GM23338 (cell line): ENCODE measurements around the gene ELANE. TPM values are rescaled to one million over a fixed set of nuclear protein-coding genes. Genes with fewer than 3 reads are reported as not detected.

Experiments used
- ATAC-seq: fragments of 200-7000 bp; cut with Tn5 transposase; 3 replicates; pipeline ENCODE4 v1.9.1; 2020
- DNase-seq: peaks from one replicate; pipeline ENCODE4 v3.0.0-alpha.2; 2015; ENCODE audit warnings: low spot score
- H2AFZ ChIP-seq: fragments of 200-600 bp; sonication (generic); 2 replicates; pipeline ENCODE4 v1.8.0; 2016; ENCODE audit warnings: antibody characterized with exemption, mild to moderate bottlenecking, moderate library complexity
- H3F3A ChIP-seq: fragments of 200-600 bp; sonication (generic); replicated peaks from 2 replicates; pipeline ENCODE4 v1.8.0; 2017; ENCODE audit warnings: antibody characterized with exemption, mixed run types, low read depth
- H3K27ac ChIP-seq: fragments of 200-600 bp; sonication (generic); 2 replicates; pipeline ENCODE4 v1.6.1; 2016; ENCODE audit warnings: low read depth
- H3K27me3 ChIP-seq: fragments of 200-600 bp; sonication (generic); 2 replicates; pipeline ENCODE4 v1.8.0; 2016; ENCODE audit warnings: mild to moderate bottlenecking, mixed run types, moderate library complexity; ENCODE audit not compliant: insufficient read depth
- H3K36me3 ChIP-seq: fragments of 200-600 bp; sonication (generic); 2 replicates; pipeline ENCODE4 v1.8.0; 2016; ENCODE audit warnings: mild to moderate bottlenecking; ENCODE audit not compliant: insufficient read depth
- H3K4me1 ChIP-seq: fragments of 200-600 bp; sonication (generic); 2 replicates; pipeline ENCODE4 v1.8.0; 2016; ENCODE audit warnings: mild to moderate bottlenecking, moderate library complexity; ENCODE audit not compliant: insufficient read depth
- H3K4me2 ChIP-seq: fragments of 200-600 bp; sonication (generic); 2 replicates; pipeline ENCODE4 v1.7.1; 2017; ENCODE audit warnings: mixed run types
- H3K4me3 ChIP-seq: fragments of 200-600 bp; sonication (generic); 2 replicates; pipeline ENCODE4 v1.6.1; 2016; ENCODE audit warnings: mixed run types
- H3K79me2 ChIP-seq: fragments of 200-600 bp; sonication (generic); replicated peaks from 2 replicates; pipeline ENCODE4 v1.8.0; 2017; ENCODE audit warnings: mild to moderate bottlenecking; ENCODE audit not compliant: insufficient read depth
- H3K9me2 ChIP-seq: fragments of 200-600 bp; sonication (generic); 2 replicates; pipeline ENCODE4 v1.8.0; 2017; ENCODE audit not compliant: insufficient read depth
- H4K20me1 ChIP-seq: fragments of 200-600 bp; sonication (generic); replicated peaks from 2 replicates; pipeline ENCODE4 v1.8.0; 2017; ENCODE audit warnings: mild to moderate bottlenecking; ENCODE audit not compliant: insufficient read depth
- H3K27ac Mint-ChIP-seq: 2 replicates; pipeline ENCODE4 v1.8.0; 2020; ENCODE audit warnings: inconsistent platforms, mild to moderate bottlenecking, moderate library complexity, mixed read lengths
- H3K27me3 Mint-ChIP-seq: 3 replicates; pipeline ENCODE4 v1.8.0; 2022; ENCODE audit warnings: low read depth, mild to moderate bottlenecking, moderate library complexity, mixed read lengths, inconsistent platforms; ENCODE audit not compliant: insufficient read depth, poor library complexity
- H3K36me3 Mint-ChIP-seq: 3 replicates; pipeline ENCODE4 v1.8.0; 2021; ENCODE audit warnings: low read depth, mild to moderate bottlenecking, inconsistent platforms, moderate library complexity, mixed read lengths
- H3K4me1 Mint-ChIP-seq: 3 replicates; pipeline ENCODE4 v1.8.0; 2020; ENCODE audit warnings: mild to moderate bottlenecking, inconsistent platforms, mixed read lengths
- H3K4me3 Mint-ChIP-seq: 3 replicates; pipeline ENCODE4 v1.8.0; 2021; ENCODE audit warnings: moderate library complexity, mild to moderate bottlenecking, inconsistent platforms, mixed read lengths
- H3K9me3 Mint-ChIP-seq: 3 replicates; pipeline ENCODE4 v1.8.0; 2020; ENCODE audit warnings: moderate library complexity, mild to moderate bottlenecking, inconsistent platforms, mixed read lengths
- POLR2AphosphoS5 ChIP-seq: IDR thresholded peaks from 2 replicates; pipeline ENCODE4 v1.6.1; 2016; ENCODE audit warnings: antibody characterized with exemption, low read depth
- polyA plus RNA-seq: library from polyadenylated mRNA; unstranded; fragments of >200 nt; fragmentation: Nextera tagmentation; extraction: Ambion mirVana; gene quantifications from 2 replicates; pipeline ENCODE4 v1.2.1, GENCODE V29; 2016
- total RNA-seq: library from RNA; depleted of rRNA; stranded (reverse); fragments of >200 nt; shearing (Covaris generic); gene quantifications from 2 replicates; pipeline ENCODE4 v1.2.3, GENCODE V29; 2014
- TF ChIP-seq, protein P1 (sequence below): IDR thresholded peaks from one replicate; pipeline ENCODE4 v1.6.1; 2018; ENCODE audit warnings: antibody characterized with exemption; ENCODE audit not compliant: unreplicated experiment
- TF ChIP-seq, protein P2 (sequence below): fragments of 250-450 bp; sonication (Bioruptor Pico); IDR thresholded peaks from 2 replicates; pipeline ENCODE4 v1.5.0; 2020; ENCODE audit warnings: mild to moderate bottlenecking, moderate library complexity

ELANE gene
- total and polyA plus RNA-seq, 2 experiments from 2014 or later: not detected

DNA sequence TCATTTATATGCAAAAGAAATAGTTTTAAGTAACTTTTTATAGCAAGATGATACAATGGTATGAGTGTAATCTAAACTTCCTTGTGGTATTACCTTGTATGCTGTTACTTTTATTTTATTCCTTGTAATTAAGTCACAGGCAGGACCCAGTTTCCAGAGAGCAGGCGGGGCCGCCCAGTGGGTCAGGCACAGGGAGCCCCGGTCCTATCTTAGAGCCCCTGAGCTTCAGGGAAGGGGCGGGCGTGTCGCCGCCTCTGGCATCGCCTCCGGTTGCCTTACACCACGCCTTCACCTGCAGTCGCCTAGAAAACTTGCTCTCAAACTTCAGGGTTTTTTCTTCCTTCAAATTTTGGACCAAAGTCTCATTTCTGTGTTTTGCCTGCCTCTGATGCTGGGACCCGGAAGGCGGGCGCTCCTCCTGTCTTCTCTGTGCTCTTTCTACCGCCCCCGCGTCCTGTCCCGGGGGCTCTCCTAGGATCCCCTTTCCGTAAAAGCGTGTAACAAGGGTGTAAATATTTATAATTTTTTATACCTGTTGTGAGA, 40.5 kb upstream of the ELANE start:
- ATAC-seq: peak; percentile 9
- H3K4me1 Mint-ChIP-seq: peaks cover 9% of the 10 kb centered on the region; the same call in 2 of the 3 replicates
- peaks cover 18% of the 10 kb centered on the region for H3K79me2 ChIP-seq
- peaks cover 69% of the 10 kb centered on the region for H3K36me3 Mint-ChIP-seq
- DNase-seq: peak; percentile 38
- H4K20me1 ChIP-seq: peaks cover 34% of the 10 kb centered on the region
- no peak overlapping the region for H3K4me2 ChIP-seq
- peaks cover 54% of the 10 kb centered on the region for H3F3A ChIP-seq
- peaks cover 2% of the 10 kb centered on the region; the same call in 2 of the 3 replicates for H3K9me3 Mint-ChIP-seq
- H3K4me3 ChIP-seq: no peak overlapping the region
- H2AFZ ChIP-seq: no peak overlapping the region
- H3K27me3 ChIP-seq: no peaks in the 10 kb centered on the region
- H3K27me3 Mint-ChIP-seq: peaks cover 36% of the 10 kb centered on the region
- 0 out of 2 replicates have a peak, but pooled peaks cover 3% of the 10 kb centered on the region for H3K9me2 ChIP-seq
- peaks cover 41% of the 10 kb centered on the region for H3K36me3 ChIP-seq
- peak overlapping the region; percentile 22; the same call in 1 of the 2 replicates for H3K27ac ChIP-seq
- H3K4me1 ChIP-seq: no peaks in the 10 kb centered on the region; the same call in 1 of the 2 replicates
- TF ChIP-seq, protein P1, sequence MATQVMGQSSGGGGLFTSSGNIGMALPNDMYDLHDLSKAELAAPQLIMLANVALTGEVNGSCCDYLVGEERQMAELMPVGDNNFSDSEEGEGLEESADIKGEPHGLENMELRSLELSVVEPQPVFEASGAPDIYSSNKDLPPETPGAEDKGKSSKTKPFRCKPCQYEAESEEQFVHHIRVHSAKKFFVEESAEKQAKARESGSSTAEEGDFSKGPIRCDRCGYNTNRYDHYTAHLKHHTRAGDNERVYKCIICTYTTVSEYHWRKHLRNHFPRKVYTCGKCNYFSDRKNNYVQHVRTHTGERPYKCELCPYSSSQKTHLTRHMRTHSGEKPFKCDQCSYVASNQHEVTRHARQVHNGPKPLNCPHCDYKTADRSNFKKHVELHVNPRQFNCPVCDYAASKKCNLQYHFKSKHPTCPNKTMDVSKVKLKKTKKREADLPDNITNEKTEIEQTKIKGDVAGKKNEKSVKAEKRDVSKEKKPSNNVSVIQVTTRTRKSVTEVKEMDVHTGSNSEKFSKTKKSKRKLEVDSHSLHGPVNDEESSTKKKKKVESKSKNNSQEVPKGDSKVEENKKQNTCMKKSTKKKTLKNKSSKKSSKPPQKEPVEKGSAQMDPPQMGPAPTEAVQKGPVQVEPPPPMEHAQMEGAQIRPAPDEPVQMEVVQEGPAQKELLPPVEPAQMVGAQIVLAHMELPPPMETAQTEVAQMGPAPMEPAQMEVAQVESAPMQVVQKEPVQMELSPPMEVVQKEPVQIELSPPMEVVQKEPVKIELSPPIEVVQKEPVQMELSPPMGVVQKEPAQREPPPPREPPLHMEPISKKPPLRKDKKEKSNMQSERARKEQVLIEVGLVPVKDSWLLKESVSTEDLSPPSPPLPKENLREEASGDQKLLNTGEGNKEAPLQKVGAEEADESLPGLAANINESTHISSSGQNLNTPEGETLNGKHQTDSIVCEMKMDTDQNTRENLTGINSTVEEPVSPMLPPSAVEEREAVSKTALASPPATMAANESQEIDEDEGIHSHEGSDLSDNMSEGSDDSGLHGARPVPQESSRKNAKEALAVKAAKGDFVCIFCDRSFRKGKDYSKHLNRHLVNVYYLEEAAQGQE: no peak
- TF ChIP-seq, protein P2, sequence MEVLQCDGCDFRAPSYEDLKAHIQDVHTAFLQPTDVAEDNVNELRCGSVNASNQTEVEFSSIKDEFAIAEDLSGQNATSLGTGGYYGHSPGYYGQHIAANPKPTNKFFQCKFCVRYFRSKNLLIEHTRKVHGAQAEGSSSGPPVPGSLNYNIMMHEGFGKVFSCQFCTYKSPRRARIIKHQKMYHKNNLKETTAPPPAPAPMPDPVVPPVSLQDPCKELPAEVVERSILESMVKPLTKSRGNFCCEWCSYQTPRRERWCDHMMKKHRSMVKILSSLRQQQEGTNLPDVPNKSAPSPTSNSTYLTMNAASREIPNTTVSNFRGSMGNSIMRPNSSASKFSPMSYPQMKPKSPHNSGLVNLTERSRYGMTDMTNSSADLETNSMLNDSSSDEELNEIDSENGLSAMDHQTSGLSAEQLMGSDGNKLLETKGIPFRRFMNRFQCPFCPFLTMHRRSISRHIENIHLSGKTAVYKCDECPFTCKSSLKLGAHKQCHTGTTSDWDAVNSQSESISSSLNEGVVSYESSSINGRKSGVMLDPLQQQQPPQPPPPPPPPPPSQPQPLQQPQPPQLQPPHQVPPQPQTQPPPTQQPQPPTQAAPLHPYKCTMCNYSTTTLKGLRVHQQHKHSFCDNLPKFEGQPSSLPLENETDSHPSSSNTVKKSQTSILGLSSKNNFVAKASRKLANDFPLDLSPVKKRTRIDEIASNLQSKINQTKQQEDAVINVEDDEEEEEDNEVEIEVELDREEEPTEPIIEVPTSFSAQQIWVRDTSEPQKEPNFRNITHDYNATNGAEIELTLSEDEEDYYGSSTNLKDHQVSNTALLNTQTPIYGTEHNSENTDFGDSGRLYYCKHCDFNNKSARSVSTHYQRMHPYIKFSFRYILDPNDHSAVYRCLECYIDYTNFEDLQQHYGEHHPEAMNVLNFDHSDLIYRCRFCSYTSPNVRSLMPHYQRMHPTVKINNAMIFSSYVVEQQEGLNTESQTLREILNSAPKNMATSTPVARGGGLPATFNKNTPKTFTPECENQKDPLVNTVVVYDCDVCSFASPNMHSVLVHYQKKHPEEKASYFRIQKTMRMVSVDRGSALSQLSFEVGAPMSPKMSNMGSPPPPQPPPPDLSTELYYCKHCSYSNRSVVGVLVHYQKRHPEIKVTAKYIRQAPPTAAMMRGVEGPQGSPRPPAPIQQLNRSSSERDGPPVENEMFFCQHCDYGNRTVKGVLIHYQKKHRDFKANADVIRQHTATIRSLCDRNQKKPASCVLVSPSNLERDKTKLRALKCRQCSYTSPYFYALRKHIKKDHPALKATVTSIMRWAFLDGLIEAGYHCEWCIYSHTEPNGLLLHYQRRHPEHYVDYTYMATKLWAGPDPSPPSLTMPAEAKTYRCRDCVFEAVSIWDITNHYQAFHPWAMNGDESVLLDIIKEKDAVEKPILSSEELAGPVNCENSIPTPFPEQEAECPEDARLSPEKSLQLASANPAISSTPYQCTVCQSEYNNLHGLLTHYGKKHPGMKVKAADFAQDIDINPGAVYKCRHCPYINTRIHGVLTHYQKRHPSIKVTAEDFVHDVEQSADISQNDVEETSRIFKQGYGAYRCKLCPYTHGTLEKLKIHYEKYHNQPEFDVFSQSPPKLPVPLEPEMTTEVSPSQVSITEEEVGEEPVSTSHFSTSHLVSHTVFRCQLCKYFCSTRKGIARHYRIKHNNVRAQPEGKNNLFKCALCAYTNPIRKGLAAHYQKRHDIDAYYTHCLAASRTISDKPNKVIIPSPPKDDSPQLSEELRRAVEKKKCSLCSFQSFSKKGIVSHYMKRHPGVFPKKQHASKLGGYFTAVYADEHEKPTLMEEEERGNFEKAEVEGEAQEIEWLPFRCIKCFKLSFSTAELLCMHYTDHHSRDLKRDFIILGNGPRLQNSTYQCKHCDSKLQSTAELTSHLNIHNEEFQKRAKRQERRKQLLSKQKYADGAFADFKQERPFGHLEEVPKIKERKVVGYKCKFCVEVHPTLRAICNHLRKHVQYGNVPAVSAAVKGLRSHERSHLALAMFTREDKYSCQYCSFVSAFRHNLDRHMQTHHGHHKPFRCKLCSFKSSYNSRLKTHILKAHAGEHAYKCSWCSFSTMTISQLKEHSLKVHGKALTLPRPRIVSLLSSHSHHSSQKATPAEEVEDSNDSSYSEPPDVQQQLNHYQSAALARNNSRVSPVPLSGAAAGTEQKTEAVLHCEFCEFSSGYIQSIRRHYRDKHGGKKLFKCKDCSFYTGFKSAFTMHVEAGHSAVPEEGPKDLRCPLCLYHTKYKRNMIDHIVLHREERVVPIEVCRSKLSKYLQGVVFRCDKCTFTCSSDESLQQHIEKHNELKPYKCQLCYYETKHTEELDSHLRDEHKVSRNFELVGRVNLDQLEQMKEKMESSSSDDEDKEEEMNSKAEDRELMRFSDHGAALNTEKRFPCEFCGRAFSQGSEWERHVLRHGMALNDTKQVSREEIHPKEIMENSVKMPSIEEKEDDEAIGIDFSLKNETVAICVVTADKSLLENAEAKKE (CRISPR knock-in tag): no peak
- 0 out of 2 replicates have a peak, but pooled peaks have one; percentile 6 for TF ChIP-seq POLR2AphosphoS5
- H3K27ac Mint-ChIP-seq: no peak overlapping the region
- no peak overlapping the region for H3K4me3 Mint-ChIP-seq
